HCT116 (cell line): Measurements from ENCODE around the gene PAK6. TPM values are rescaled to one million over a fixed set of nuclear protein-coding genes. Genes with fewer than 3 reads are reported as not detected.

ENCODE experiments used
- ATAC-seq: fragments of 200-7000 bp; cut with Tn5 transposase; 2 replicates; pipeline ENCODE4 v1.9.1; 2020; ENCODE audit warnings: mild to moderate bottlenecking, moderate library complexity
- BruUV-seq: library from RNA; stranded (reverse); fragments of 400-500 nt; replicated peaks from 2 replicates; lab custom pipeline; 2021; lab: Mats Ljungman, UMichigan
- CTCF ChIA-PET: fragments of 300-600 bp; sonication (Branson Sonifier 250); formaldehyde crosslinking; loops from one replicate; lab custom pipeline; 2021; ENCODE audit warnings: antibody characterized with exemption; lab: Charles Lee
- POLR2A ChIA-PET: fragments of 300-600, 350-600 bp; sonication (Branson Sonifier 250); formaldehyde crosslinking; loops from one replicate; lab custom pipeline; 2021; ENCODE audit warnings: antibody characterized with exemption; lab: Charles Lee
- RAD21 ChIA-PET, 2 experiments: fragments of 300-600 bp; sonication (Branson Sonifier 250); formaldehyde crosslinking; loops; one replicate each; lab custom pipeline; 2023; ENCODE audit warnings: low total read pairs in 2 of 2; ENCODE audit not compliant: uncharacterized antibody in 2 of 2, unreplicated experiment in 2 of 2, low non-redundant PET in 1 of 2; lab: Charles Lee
- DNase-seq: peaks from one replicate; pipeline ENCODE4 v3.0.0-alpha.2; 2010; ENCODE audit warnings: low read depth, low spot score
- H2AFZ ChIP-seq: fragments of 200-600 bp; shearing (Covaris generic), sonication (generic); 2 replicates; pipeline ENCODE4 v1.6.1; 2017; ENCODE audit warnings: low read depth, mixed run types, mixed read lengths, antibody characterized with exemption, low read length; ENCODE audit not compliant: poor library complexity, severe bottlenecking
- H3K27ac ChIP-seq: 2 replicates; pipeline ENCODE4 v1.5.1; 2012; ENCODE audit warnings: low read depth, low read length
- H3K27me3 ChIP-seq: fragments of 200-600 bp; sonication (generic); 2 replicates; pipeline ENCODE4 v1.6.1; 2016; ENCODE audit warnings: mixed run types, low read length, mixed read lengths; ENCODE audit not compliant: insufficient read depth
- H3K36me3 ChIP-seq, 2 experiments: fragments of 200-500 bp in 1 of 2; fragments of 200-600 bp in 1 of 2; sonication (Bioruptor generic) in 1 of 2; sonication (generic) in 1 of 2; 2 replicates each; pipeline versions ENCODE4 v1.5.1 to v1.6.1; 2014 to 2016; ENCODE audit warnings: low read length in 2 of 2, inconsistent platforms in 1 of 2, mixed read lengths in 1 of 2, mixed run types in 1 of 2; ENCODE audit not compliant: insufficient read depth in 2 of 2, control insufficient read depth in 1 of 2
- H3K4me1 ChIP-seq, 2 experiments: fragments of 200-600 bp in 1 of 2; sonication (generic) in 1 of 2; 2 replicates each; pipeline versions ENCODE4 v1.5.1 to v1.6.1; 2012 to 2017; ENCODE audit warnings: low read length in 2 of 2, inconsistent platforms in 1 of 2, mild to moderate bottlenecking in 1 of 2, mixed read lengths in 1 of 2, mixed run types in 1 of 2, moderate library complexity in 1 of 2; ENCODE audit not compliant: insufficient read depth in 2 of 2, control insufficient read depth in 1 of 2
- H3K4me2 ChIP-seq: fragments of 200-600 bp; sonication (generic); 2 replicates; pipeline ENCODE4 v1.6.1; 2017; ENCODE audit warnings: mixed run types, low read length, mixed read lengths
- H3K4me3 ChIP-seq, 2 experiments: fragments of 200-600 bp in 1 of 2; sonication (generic) in 1 of 2; replicated peaks in 1 of 2; 2 replicates each; pipeline ENCODE4 v1.5.1; 2011 to 2016; ENCODE audit warnings: low read length in 2 of 2, control low read depth in 1 of 2, low read depth in 1 of 2, mild to moderate bottlenecking in 1 of 2, mixed read lengths in 1 of 2, mixed run types in 1 of 2
- H3K79me2 ChIP-seq: fragments of 200-600 bp; sonication (generic); 2 replicates; pipeline ENCODE4 v1.6.1; 2017; ENCODE audit warnings: mild to moderate bottlenecking, mixed run types, low read length, moderate library complexity, mixed read lengths; ENCODE audit not compliant: insufficient read depth
- H3K9ac ChIP-seq: fragments of 200-600 bp; sonication (generic); 2 replicates; pipeline ENCODE4 v1.6.1; 2016; ENCODE audit warnings: low read length, mixed read lengths
- H3K9me2 ChIP-seq: fragments of 200-600 bp; sonication (generic), shearing (Covaris generic); 2 replicates; pipeline ENCODE4 v1.6.1; 2017; ENCODE audit warnings: mixed run types, mild to moderate bottlenecking, moderate library complexity; ENCODE audit not compliant: insufficient read depth
- H3K9me3 ChIP-seq, 2 experiments: fragments of 200-500 bp in 1 of 2; fragments of 200-600 bp in 1 of 2; sonication (Bioruptor generic) in 1 of 2; sonication (generic) in 1 of 2; 2 replicates each; pipeline ENCODE4 v1.6.1; 2014 to 2017; ENCODE audit warnings: low read length in 2 of 2, mixed read lengths in 2 of 2, inconsistent platforms in 1 of 2, low read depth in 1 of 2, mild to moderate bottlenecking in 1 of 2, mixed run types in 1 of 2, moderate library complexity in 1 of 2; ENCODE audit not compliant: control insufficient read depth in 1 of 2, insufficient read depth in 1 of 2
- H4K20me1 ChIP-seq: fragments of 200-600 bp; sonication (generic), shearing (Covaris generic); 2 replicates; pipeline ENCODE4 v1.6.1; 2017; ENCODE audit warnings: mixed run types, mild to moderate bottlenecking, moderate library complexity; ENCODE audit not compliant: insufficient read depth
- ATF3 ChIP-seq: IDR thresholded peaks from 2 replicates; pipeline ENCODE4 v1.6.1; 2012
- CEBPB ChIP-seq: IDR thresholded peaks from 2 replicates; pipeline ENCODE4 v1.6.1; 2012; ENCODE audit warnings: low read depth
- EGR1 ChIP-seq: IDR thresholded peaks from 2 replicates; pipeline ENCODE4 v1.6.1; 2012; ENCODE audit warnings: low read depth
- FOSL1 ChIP-seq: IDR thresholded peaks from 2 replicates; pipeline ENCODE4 v1.6.1; 2012; ENCODE audit warnings: low read depth
- MAX ChIP-seq: IDR thresholded peaks from 2 replicates; pipeline ENCODE4 v1.6.1; 2012
- POLR2A ChIP-seq: IDR thresholded peaks from 2 replicates; pipeline ENCODE4 v1.7.0; 2011; ENCODE audit warnings: borderline replicate concordance; ENCODE audit not compliant: insufficient read depth, insufficient read length; ENCODE audit errors: extremely low read depth
- RAD21 ChIP-seq: IDR thresholded peaks from 2 replicates; pipeline ENCODE4 v1.6.1; 2012; ENCODE audit warnings: low read depth, mild to moderate bottlenecking
- SIN3A ChIP-seq: IDR thresholded peaks from 2 replicates; pipeline ENCODE4 v1.6.1; 2012; ENCODE audit warnings: low read depth
- SRF ChIP-seq: IDR thresholded peaks from 2 replicates; pipeline ENCODE4 v1.6.1; 2012; ENCODE audit warnings: low read depth
- TCF7L2 ChIP-seq: IDR thresholded peaks from 2 replicates; pipeline ENCODE4 v1.7.0; 2011; ENCODE audit warnings: borderline replicate concordance, inconsistent platforms; ENCODE audit not compliant: insufficient read depth, insufficient read length; ENCODE audit errors: extremely low read depth
- YY1 ChIP-seq: IDR thresholded peaks from 2 replicates; pipeline ENCODE4 v1.6.1; 2011; ENCODE audit warnings: low read length, low read depth, moderate library complexity, mild to moderate bottlenecking; ENCODE audit not compliant: insufficient replicate concordance; ENCODE audit errors: extremely low read depth
- ZBTB33 ChIP-seq: IDR thresholded peaks from 2 replicates; pipeline ENCODE4 v1.6.1; 2011; ENCODE audit warnings: mild to moderate bottlenecking, low read length, moderate library complexity; ENCODE audit not compliant: insufficient replicate concordance; ENCODE audit errors: extremely low read depth
- ZFX ChIP-seq: fragments of 450-650 bp; IDR thresholded peaks from 2 replicates; pipeline ENCODE4 v1.6.1; 2017
- ZNF274 ChIP-seq: fragments of 200-500 bp; sonication (Bioruptor generic); IDR thresholded peaks from 2 replicates; pipeline ENCODE4 v1.6.1; 2014; ENCODE audit warnings: mild to moderate bottlenecking, low read depth, low read length, inconsistent platforms
- intact Hi-C: fragments of 100-400 bp; cut with micrococcal nuclease; formaldehyde crosslinking; loops from 2 replicates; pipeline ENCODE4 v1.10.0; 2022
- total RNA-seq: library from RNA; stranded (reverse); gene quantifications from one replicate; pipeline ENCODE4 v1.2.1, GENCODE V29; 2021; ENCODE audit not compliant: unreplicated experiment

Gene PAK6
- total RNA-seq, 1 experiment from 2014 or later = 19.9 TPM

GRCh38 chr15:40303576-40303975, 64.7 kb downstream of the PAK6 start:
- Histone ChIP-seq H3K9ac (no peak overlapping the region), H3K27me3 (no peaks in the 10 kb centered on the region), H3K36me3 (no peaks in the 10 kb centered on the region), H4K20me1 (no peaks in the 10 kb centered on the region), H2AFZ (no peak overlapping the region), H3K4me2 (no peak overlapping the region), H3K4me1 (peaks cover 2 to 11% of the 10 kb centered on the region in 2 experiments; a peak in 1 of 4 replicates), H3K79me2 (no peaks in the 10 kb centered on the region), H3K27ac (no peak overlapping the region), H3K9me3 (no peaks in the 10 kb centered on the region), H3K4me3 (no peak overlapping the region), H3K9me2 (no peaks in the 10 kb centered on the region)
- intact Hi-C loops = no loop called here
- no TSS peak for BruUV-seq
- ChIA-PET CTCF (interaction anchor here (1.5 kb wide), 1 partner anchor 14 kb away, joined by 3 read pairs; no protein-coding TSS in a partner anchor), RAD21 (no interaction called here), POLR2A (no interaction called here)
- DNase-seq (no peak), ATAC-seq (no peak)
- TF ChIP-seq SIN3A (no peak), TCF7L2 (no peak), YY1 (no peak), RAD21 (no peak), POLR2A (no peak)

- H4K20me1 ChIP-seq = no peaks in the 10 kb centered on the region
- BruUV-seq = no TSS peak
- no peak overlapping the region for H3K4me2 ChIP-seq
- TF ChIP-seq EGR1 (no peak), FOSL1 (no peak), ZBTB33 (no peak), SRF (no peak), YY1 (no peak), CEBPB (no peak), POLR2A (no peak), ATF3 (no peak), ZNF274 (no peak), RAD21 (no peak), ZFX (no peak), MAX (no peak)
- H3K9me2 ChIP-seq = no peaks in the 10 kb centered on the region
- H3K79me2 ChIP-seq = no peaks in the 10 kb centered on the region
- ATAC-seq (no peak), DNase-seq (no peak)
- ChIA-PET CTCF (interaction anchor here (1.0 kb wide), 1 partner anchor 26 kb away, joined by 5 read pairs; no protein-coding TSS in a partner anchor), POLR2A (no interaction called here), RAD21 (interaction anchor here in 1 of 2 experiments (0.7 kb wide), 1 partner anchor 11 kb away, joined by 3 read pairs; no protein-coding TSS in a partner anchor)
- H3K27ac ChIP-seq = no peak overlapping the region
- no peak overlapping the region for H3K9ac ChIP-seq
- intact Hi-C loops = no loop called here
- no peaks in the 10 kb centered on the region for H3K9me3 ChIP-seq
- H3K4me1 ChIP-seq = peaks cover 2 to 14% of the 10 kb centered on the region in 2 experiments; a peak in 1 of 4 replicates
- no peaks in the 10 kb centered on the region for H3K36me3 ChIP-seq
- H3K27me3 ChIP-seq = no peaks in the 10 kb centered on the region
- no peak overlapping the region for H2AFZ ChIP-seq
- H3K4me3 ChIP-seq = no peak overlapping the region
Observed at GRCh38 chr15:40305281-40305680, 66.4 kb downstream of the PAK6 start.
